Thyroid gland (tissue), 4 donors: ENCODE measurements around the gene LAMB3. TPM values are rescaled to one million over a fixed set of nuclear protein-coding genes. Genes with fewer than 3 reads are reported as not detected.

Source experiments
- DNase-seq, 2 donors: peaks; one replicate each; pipeline ENCODE4 v3.0.0-alpha.2; 2019
- H3K27ac ChIP-seq, 3 donors: fragments of 200-600 bp; sonication (generic); 1 replicate in 2 of 3; 2 replicates in 1 of 3; pipeline ENCODE4 v1.5.1; 2016 to 2019; ENCODE audit warnings: mild to moderate bottlenecking in 1 of 3, moderate library complexity in 1 of 3
- H3K27me3 ChIP-seq: fragments of 200-600 bp; sonication (generic); one replicate; pipeline ENCODE4 v1.5.1; 2019
- H3K36me3 ChIP-seq, 2 donors: fragments of 200-600 bp; sonication (generic); one replicate each; pipeline ENCODE4 v1.5.1; 2016 to 2019
- H3K4me1 ChIP-seq, 2 donors: fragments of 200-600 bp; sonication (generic); one replicate each; pipeline ENCODE4 v1.5.1; 2017 to 2019
- H3K4me3 ChIP-seq, 3 donors: fragments of 200-600 bp; sonication (generic); replicated peaks in 1 of 3; 1 replicate in 2 of 3; 2 replicates in 1 of 3; pipeline ENCODE4 v1.5.1; 2016; ENCODE audit warnings: mild to moderate bottlenecking in 1 of 3
- H3K9me3 ChIP-seq: fragments of 200-600 bp; sonication (generic); one replicate; pipeline ENCODE4 v1.5.1; 2017
- CTCF ChIP-seq, 6 experiments: fragments of 200-600 bp in 3 of 6; fragments of 450-650 bp in 3 of 6; sonication (generic) in 3 of 6; IDR thresholded peaks; one replicate each; pipeline ENCODE4 v1.5.1; 2016 to 2019; ENCODE audit warnings: antibody characterized with exemption in 6 of 6, mild to moderate bottlenecking in 2 of 6, inconsistent platforms in 1 of 6, moderate library complexity in 1 of 6
- POLR2A ChIP-seq, 2 donors: fragments of 450-650 bp; IDR thresholded peaks; one replicate each; pipeline ENCODE4 v1.6.1; 2017; ENCODE audit warnings: antibody characterized with exemption in 2 of 2, mild to moderate bottlenecking in 2 of 2, moderate library complexity in 1 of 2
- WGBS, 2 donors: methylation state at CpG; one replicate each; pipeline ENCODE4 v1.1.5; 2017; 5-methylcytosine and 5-hydroxymethylcytosine counted together
- intact Hi-C: fragments of 100-400 bp; cut with DNase I; formaldehyde crosslinking; loops from one replicate; pipeline ENCODE4 v1.15.1; 2023
- total RNA-seq, 4 donors: library from RNA; depleted of rRNA; stranded (reverse); fragments of >200 nt; gene quantifications; one replicate each; pipeline ENCODE4 v1.2.3, GENCODE V29; 2016

LAMB3 gene
- total RNA-seq, 4 donors from 2014 or later, result 0.56 to 5.6 (median 2.7) TPM

DNA sequence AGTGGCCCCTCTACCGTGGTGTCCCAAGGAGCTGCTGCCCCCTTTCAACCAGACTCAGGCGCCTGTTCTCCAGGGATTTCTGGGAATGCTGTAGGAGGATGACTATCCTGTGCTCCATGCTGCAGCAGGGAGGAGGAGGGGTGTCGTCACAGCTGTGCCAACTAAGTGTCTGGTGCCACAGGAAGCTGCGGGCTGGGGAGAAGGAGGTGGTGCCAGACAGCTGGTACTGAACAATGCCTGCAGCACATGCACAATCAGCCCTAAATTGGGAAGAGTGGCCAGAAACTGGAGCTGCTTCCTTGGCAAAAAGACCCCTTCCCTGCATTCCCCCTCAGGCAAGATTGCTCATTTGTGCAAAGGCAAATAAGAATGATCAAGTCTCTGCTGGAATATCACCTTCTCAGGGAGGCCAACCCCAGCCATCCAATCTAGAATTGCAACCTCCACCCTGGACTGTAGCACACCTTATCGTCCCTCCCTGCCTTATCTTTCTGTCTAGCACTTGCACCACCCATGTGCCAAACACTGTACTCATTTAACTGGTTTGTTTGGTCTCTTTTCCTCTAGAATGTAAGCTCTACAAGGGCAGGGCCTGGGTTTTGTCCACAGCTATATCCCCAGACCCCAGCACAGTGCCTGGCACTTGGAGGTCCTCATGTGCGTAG lies 33.3 kb downstream of the LAMB3 start:
- Histone ChIP-seq H3K27me3 (no peaks in the 10 kb centered on the region), H3K9me3 (no peaks in the 10 kb centered on the region), H3K4me3 (no peak overlapping the region), H3K27ac (no peak overlapping the region), H3K4me1 (peaks cover 15 to 25% of the 10 kb centered on the region in 2 donors), H3K36me3 (no peaks in the 10 kb centered on the region)
- WGBS, 2 donors, result 76 to 78% methylated on average over 4 to 6 of the region's 6 CpGs
- intact Hi-C loops, result no loop called here
- DNase-seq, result peak in 1 of 2 donors; percentile 17
- TF ChIP-seq CTCF (IDR thresholded peaks at IDR 0.05), result no peak
- TF ChIP-seq POLR2A (IDR thresholded peaks at IDR 0.05), result no peak

DNA sequence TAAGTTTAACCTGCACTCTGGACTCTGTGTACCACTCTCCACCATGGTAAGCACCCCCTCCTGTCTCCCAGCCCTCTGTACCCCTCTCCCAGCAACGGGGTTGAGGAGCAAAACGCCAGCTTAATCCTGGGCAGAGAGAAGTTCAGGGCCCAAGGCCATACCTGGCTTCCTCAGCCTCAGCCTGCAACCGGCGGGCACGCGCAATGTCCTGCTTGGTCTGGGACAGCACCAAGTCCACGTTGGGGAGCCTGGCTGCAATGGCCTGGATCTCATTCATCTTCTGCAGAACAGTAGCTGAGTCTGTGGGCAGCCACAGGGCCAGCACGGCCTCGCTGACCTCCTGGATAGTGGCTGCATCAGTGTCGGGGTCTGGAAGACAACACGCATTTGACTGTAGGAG lies 33.9 kb downstream of the LAMB3 start:
- TF ChIP-seq POLR2A (IDR thresholded peaks at IDR 0.05) (no peak), CTCF (IDR thresholded peaks at IDR 0.05) (no peak)
- Histone ChIP-seq H3K36me3 (no peaks in the 10 kb centered on the region), H3K4me1 (peaks cover 15 to 25% of the 10 kb centered on the region in 2 donors), H3K27me3 (no peaks in the 10 kb centered on the region), H3K4me3 (no peak overlapping the region), H3K27ac (no peak overlapping the region), H3K9me3 (no peaks in the 10 kb centered on the region)
- WGBS, 2 donors, result 95 to 100% methylated on average over 8 to 10 of the region's 11 CpGs
- intact Hi-C loops, result no loop called here
- no peak for DNase-seq

DNA sequence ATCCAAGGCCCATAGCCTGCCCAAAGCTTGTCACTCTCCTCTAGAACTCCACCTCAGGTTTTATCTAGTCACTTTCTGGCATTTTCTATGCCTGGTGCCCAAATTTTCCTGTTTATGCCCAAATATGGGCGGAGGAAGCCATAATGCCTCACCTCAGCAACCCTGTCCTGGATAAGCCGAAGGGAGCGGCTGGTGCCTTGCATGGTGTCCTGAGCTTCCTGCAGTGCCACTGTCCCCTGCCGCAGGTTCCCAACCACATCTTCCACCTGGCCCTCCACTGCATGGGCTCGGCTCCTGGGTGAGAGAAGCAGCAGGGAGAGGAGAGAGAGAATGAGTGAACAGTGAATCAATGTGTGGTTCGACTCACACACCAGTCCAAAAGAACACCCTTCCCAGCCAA lies 34.5 kb downstream of the LAMB3 start:
- DNase-seq, result no peak
- 92 to 97% methylated on average over 6 of the region's 6 CpGs for whole genome bisulfite sequencing, 2 donors
- no peaks in the 10 kb centered on the region for H3K9me3 ChIP-seq
- no peak for TF ChIP-seq CTCF (IDR thresholded peaks at IDR 0.05)
- TF ChIP-seq POLR2A (IDR thresholded peaks at IDR 0.05), result no peak
- H3K36me3 ChIP-seq, result no peaks in the 10 kb centered on the region
- no peak overlapping the region for H3K4me3 ChIP-seq
- intact Hi-C loops, result no loop called here
- no peaks in the 10 kb centered on the region for H3K27me3 ChIP-seq
- H3K27ac ChIP-seq, result no peak overlapping the region
- H3K4me1 ChIP-seq, result peaks cover 15 to 25% of the 10 kb centered on the region in 2 donors

DNA sequence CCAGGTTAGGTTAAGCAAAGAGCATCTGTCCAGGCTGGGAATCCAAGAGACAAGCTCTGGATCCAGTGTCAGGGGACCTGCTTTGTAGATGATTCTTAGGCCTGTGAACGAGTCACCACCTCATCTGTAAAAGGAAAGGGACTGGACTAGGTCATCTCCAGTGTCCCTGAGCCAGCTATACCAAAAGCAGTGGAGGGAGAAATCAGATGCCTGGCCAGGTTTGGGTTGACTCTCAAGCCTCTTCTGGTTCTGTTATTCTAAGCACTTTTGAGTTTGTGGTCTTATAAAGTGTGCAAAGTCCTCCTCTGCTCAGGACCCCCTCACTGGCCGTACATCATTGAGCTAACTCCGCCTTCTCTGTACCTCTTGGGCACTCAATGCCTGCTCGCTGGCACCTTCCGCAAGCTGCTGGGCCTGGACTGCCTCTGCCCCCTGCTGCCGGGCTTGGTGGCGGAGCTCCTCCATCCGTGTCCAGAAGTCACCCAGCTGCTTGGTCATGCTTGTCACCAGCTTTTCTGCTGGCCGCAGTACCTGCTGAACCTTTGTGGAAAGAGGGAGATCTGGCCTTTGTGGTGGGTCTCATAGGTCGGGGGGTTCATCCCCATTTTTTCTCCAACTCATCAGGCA lies 35.1 kb downstream of the LAMB3 start:
- Histone ChIP-seq H3K27ac (no peak overlapping the region), H3K4me1 (peaks cover 12 to 23% of the 10 kb centered on the region in 2 donors), H3K27me3 (no peaks in the 10 kb centered on the region), H3K4me3 (no peak overlapping the region), H3K36me3 (no peaks in the 10 kb centered on the region), H3K9me3 (no peaks in the 10 kb centered on the region)
- 32 to 40% methylated on average over 7 to 10 of the region's 10 CpGs for WGBS, 2 donors
- peak in 4 of 6 experiments; percentile 30 to 60 (median 54) for TF ChIP-seq CTCF (IDR thresholded peaks at IDR 0.05)
- no peak for TF ChIP-seq POLR2A (IDR thresholded peaks at IDR 0.05)
- intact Hi-C loops, result no loop called here
- peak; percentile 88 to 90 for DNase-seq

GRCh38 chr1:209616366-209617046 lies 35.7 kb downstream of the LAMB3 start:
- peaks cover 6 to 16% of the 10 kb centered on the region in 2 donors for H3K4me1 ChIP-seq
- no peaks in the 10 kb centered on the region for H3K27me3 ChIP-seq
- no peaks in the 10 kb centered on the region for H3K9me3 ChIP-seq
- intact Hi-C loops, result no loop called here
- TF ChIP-seq CTCF (IDR thresholded peaks at IDR 0.05) (no peak), POLR2A (IDR thresholded peaks at IDR 0.05) (no peak)
- no peaks in the 10 kb centered on the region for H3K36me3 ChIP-seq
- no peak overlapping the region for H3K27ac ChIP-seq
- no peak for DNase-seq
- 80 to 89% methylated on average over 5 of the region's 5 CpGs for WGBS, 2 donors
- no peak overlapping the region for H3K4me3 ChIP-seq
